Heart left ventricle (tissue), 16 donors: ENCODE measurements around the gene RNF144B. TPM values are rescaled to one million over a fixed set of nuclear protein-coding genes. Genes with fewer than 3 reads are reported as not detected.

Experiments
- ATAC-seq, 4 donors: fragments of 200-7000 bp; cut with Tn5 transposase; one replicate each; pipeline ENCODE4 v1.9.1; 2020 to 2022; ENCODE audit warnings: moderate library complexity in 4 of 4, mild to moderate bottlenecking in 3 of 4, moderate number of reproducible peaks in 1 of 4
- DNase-seq, 5 donors: peaks; one replicate each; pipeline ENCODE4 v3.0.0-alpha.2; 2020
- H3K27ac ChIP-seq, 12 donors: fragments of 200-600 bp; sonication (generic) in 4 of 12; one replicate each; pipeline versions ENCODE4 v1.5.0 to v1.8.0; 2016 to 2022; ENCODE audit warnings: mild to moderate bottlenecking in 2 of 12
- H3K27me3 ChIP-seq, 9 donors: fragments of 200-600 bp; sonication (generic) in 2 of 9; one replicate each; pipeline versions ENCODE4 v1.5.1 to v1.8.0; 2016 to 2022; ENCODE audit warnings: mild to moderate bottlenecking in 3 of 9
- H3K36me3 ChIP-seq, 9 donors: fragments of 200-600 bp; sonication (generic) in 2 of 9; one replicate each; pipeline versions ENCODE4 v1.5.0 to v1.8.0; 2018 to 2022; ENCODE audit warnings: mild to moderate bottlenecking in 2 of 9
- H3K4me1 ChIP-seq, 12 donors: fragments of 200-600 bp; sonication (generic) in 4 of 12; one replicate each; pipeline versions ENCODE4 v1.5.0 to v1.8.0; 2016 to 2022; ENCODE audit warnings: mild to moderate bottlenecking in 3 of 12
- H3K4me3 ChIP-seq, 12 donors: fragments of 200-600 bp; sonication (generic) in 4 of 12; one replicate each; pipeline versions ENCODE4 v1.5.0 to v1.8.0; 2017 to 2022; ENCODE audit warnings: mild to moderate bottlenecking in 9 of 12, moderate library complexity in 4 of 12
- H3K9me3 ChIP-seq, 12 donors: fragments of 200-600 bp; sonication (generic) in 4 of 12; one replicate each; pipeline versions ENCODE4 v1.5.0 to v1.8.0; 2016 to 2022; ENCODE audit warnings: mild to moderate bottlenecking in 1 of 12
- CTCF ChIP-seq, 12 donors: fragments of 200-600 bp; sonication (generic) in 4 of 12; IDR thresholded peaks; one replicate each; pipeline versions ENCODE4 v1.5.0 to v1.8.0; 2018 to 2022; ENCODE audit warnings: antibody characterized with exemption in 12 of 12, mild to moderate bottlenecking in 5 of 12
- POLR2A ChIP-seq, 2 donors: fragments of 450-650 bp; IDR thresholded peaks; one replicate each; pipeline ENCODE4 v1.6.1; 2017; ENCODE audit warnings: antibody characterized with exemption in 2 of 2, mild to moderate bottlenecking in 2 of 2, moderate library complexity in 2 of 2
- WGBS, 4 donors: extraction: QIAGEN DNeasy Blood & Tissue Kit in 2 of 4; methylation state at CpG; one replicate each; pipeline versions ENCODE4 v1.1.5 to v1.1.7; 2013 to 2018; 5-methylcytosine and 5-hydroxymethylcytosine counted together
- intact Hi-C, 10 donors: fragments of 100-400 bp; cut with DNase I; formaldehyde crosslinking; loops; one replicate each; pipeline versions ENCODE4 v1.11.1 to v1.14.2; 2022
- polyA plus RNA-seq, 2 donors: library from polyadenylated mRNA; stranded (reverse); fragments of 200-250 nt; gene quantifications; one replicate each; pipeline ENCODE4 v1.2.3, GENCODE V29; 2013
- total RNA-seq, 9 donors: library from RNA; depleted of rRNA in 2 of 9; stranded (reverse); fragments of >200 nt in 2 of 9; fragmentation: NEBNext Ultra II Directional in 3 of 9; extraction: Animal tissue kit (Norgen Biotek cat#: 25700) in 3 of 9; gene quantifications; one replicate each; pipeline versions ENCODE4 v1.1.0 to v1.2.4, GENCODE V29; 2016 to 2023
- donor health status: ischemic (EF 13 %, LVEDD 7.1; RV severe dilation, severe dysfunction).
- donor health status: healthy with polysubstance abuse.
- donor health status: DM: no; HTN: yes; CAD: no.
- donor health status: DM: no; HTN: no; CAD: no.
- donor health status: ischemic (EF 25% LVEDD 6.9; RV normal size, moderate dysfunction).
- donor health status: ischemic (EF 25% LVEDD 5.7; RV mildly dilated, moderate dysfunction).
- donor health status: healthy.
- donor health status: DM: yes; HTN: yes; CAD: no.
- donor health status: ischemic (EF 35%, LVEDD 5.7; RV mildly dilated, moderate dysfunction).
- donor health status: nonischemic (EF 11% LVEDD 7.7; RV severe dilation, severe dysfunction).
- donor health status: DM: yes; HTN: yes; CAD: no.
- donor health status: PGD.
- donor health status: ischemic (EF 29% LVEDD 5.4; RV normal size, mild dysfunction).
- donor health status: nonischemic (EF 23%, LVEDD 6.1; RV moderate dilation, normal function).

Gene RNF144B
- total and polyA plus RNA-seq, 11 donors, result 6.1 to 20.7 (median 9.6) TPM

- 75 to 85% (median 80%) methylated on average over 3 of the region's 3 CpGs for WGBS, 4 donors
- no peaks in the 10 kb centered on the region for H3K4me1 ChIP-seq
- no peaks in the 10 kb centered on the region for H3K27me3 ChIP-seq
- DNase-seq (no peak), ATAC-seq (no peak)
- H3K27ac ChIP-seq, result no peak overlapping the region
- no peak for TF ChIP-seq POLR2A (IDR thresholded peaks at IDR 0.05)
- TF ChIP-seq CTCF (IDR thresholded peaks at IDR 0.05), result no peak
- no peak overlapping the region for H3K4me3 ChIP-seq
- H3K9me3 ChIP-seq, result no peaks in the 10 kb centered on the region
- intact Hi-C loops, result loop anchor here in 1 of 10 donors (10.0 kb wide), 1 partner anchor 115 kb away; no protein-coding TSS in a partner anchor
- H3K36me3 ChIP-seq, result no peaks in the 10 kb centered on the region
Measured at GRCh38 chr6:18509871-18510643, 122.9 kb downstream of the RNF144B start.

GRCh38 chr6:18510644-18511033 is 123.5 kb downstream of the RNF144B start:
- H3K36me3 ChIP-seq, result no peaks in the 10 kb centered on the region

GRCh38 chr6:18511211-18511610 is 124.1 kb downstream of the RNF144B start:
- H3K27ac ChIP-seq, result no peak overlapping the region
- H3K36me3 ChIP-seq, result no peaks in the 10 kb centered on the region
- intact Hi-C loops, result no loop called here
- WGBS, 4 donors, result 74 to 85% (median 79%) methylated on average over 5 to 8 of the region's 8 CpGs
- H3K4me1 ChIP-seq, result no peaks in the 10 kb centered on the region
- no peak overlapping the region for H3K4me3 ChIP-seq
- DNase-seq (no peak), ATAC-seq (no peak)
- TF ChIP-seq CTCF (IDR thresholded peaks at IDR 0.05) (no peak), POLR2A (IDR thresholded peaks at IDR 0.05) (no peak)
- no peaks in the 10 kb centered on the region for H3K9me3 ChIP-seq
- H3K27me3 ChIP-seq, result no peaks in the 10 kb centered on the region

More at GRCh38 chr6:18510644-18511033, 123.5 kb downstream of the RNF144B start:
- intact Hi-C loops, result no loop called here
- no peaks in the 10 kb centered on the region for H3K27me3 ChIP-seq
- H3K4me1 ChIP-seq, result no peaks in the 10 kb centered on the region
- no peak for TF ChIP-seq POLR2A (IDR thresholded peaks at IDR 0.05)
- no peak for TF ChIP-seq CTCF (IDR thresholded peaks at IDR 0.05)
- no peaks in the 10 kb centered on the region for H3K9me3 ChIP-seq
- H3K4me3 ChIP-seq, result no peak overlapping the region
- no peak overlapping the region for H3K27ac ChIP-seq
- WGBS, 4 donors, result 80 to 93% (median 88%) methylated on average over 2 of the region's 2 CpGs
- DNase-seq, result no peak
- ATAC-seq, result no peak

- DNase-seq, result no peak
- Histone ChIP-seq H3K36me3 (no peaks in the 10 kb centered on the region), H3K27me3 (no peaks in the 10 kb centered on the region), H3K4me1 (no peaks in the 10 kb centered on the region), H3K4me3 (no peak overlapping the region), H3K27ac (no peak overlapping the region), H3K9me3 (no peaks in the 10 kb centered on the region)
- no peak for ATAC-seq
- 82 to 86% (median 83%) methylated on average over 2 of the region's 2 CpGs for WGBS, 4 donors
- TF ChIP-seq POLR2A (IDR thresholded peaks at IDR 0.05), result no peak
- no peak for TF ChIP-seq CTCF (IDR thresholded peaks at IDR 0.05)
- intact Hi-C loops, result no loop called here
Measured at GRCh38 chr6:18513253-18513798, 126.2 kb downstream of the RNF144B start.
